ENCODE results near the gene C6orf47. TPM values are rescaled to one million over a fixed set of nuclear protein-coding genes. Genes with fewer than 3 reads are reported as not detected.

The C6orf47 gene
- total RNA-seq, 1 experiment from 2014 or later: 17.8 TPM

DNA sequence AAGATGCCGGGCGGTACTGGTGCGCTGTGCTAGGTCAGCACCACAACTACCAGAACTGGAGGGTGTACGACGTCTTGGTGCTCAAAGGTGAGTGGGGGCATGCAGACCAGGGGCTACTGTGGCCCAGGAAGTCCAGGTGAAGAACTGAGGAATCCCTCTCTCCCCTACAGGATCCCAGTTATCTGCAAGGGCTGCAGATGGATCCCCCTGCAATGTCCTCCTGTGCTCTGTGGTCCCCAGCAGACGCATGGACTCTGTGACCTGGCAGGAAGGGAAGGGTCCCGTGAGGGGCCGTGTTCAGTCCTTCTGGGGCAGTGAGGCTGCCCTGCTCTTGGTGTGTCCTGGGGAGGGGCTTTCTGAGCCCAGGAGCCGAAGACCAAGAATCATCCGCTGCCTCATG, 47.1 kb upstream of the C6orf47 start:
- no TSS peak for BruUV-seq (replicated peaks)
- Histone ChIP-seq H3K79me2 (ENCODE audit: low read depth) (peaks cover under 1% of the 10 kb centered on the region; the same call in 1 of the 2 replicates), H3K27ac (no peak overlapping the region), H3K9me3 (ENCODE audit: insufficient read depth, low read depth) (no peaks in the 10 kb centered on the region), H3K4me3 (no peak overlapping the region), H2AFZ (no peak overlapping the region), H3K4me2 (no peak overlapping the region), H3K36me3 (ENCODE audit: low read depth) (no peaks in the 10 kb centered on the region), H3K4me1 (replicated peaks; ENCODE audit: insufficient read depth) (peaks cover 6% of the 10 kb centered on the region; the same call in 1 of the 2 replicates), H3K27me3 (ENCODE audit: insufficient read depth, low read depth) (no peaks in the 10 kb centered on the region), H3K9me2 (ENCODE audit: insufficient read depth) (no peaks in the 10 kb centered on the region), H4K20me1 (ENCODE audit: insufficient read depth) (no peaks in the 10 kb centered on the region), H3F3A (ENCODE audit: insufficient read depth, low read depth) (no peaks in the 10 kb centered on the region)
- TF ChIP-seq CTCF (conservative IDR thresholded peaks at IDR 0.05): no peak
- no peak for TF ChIP-seq EZH2 (IDR thresholded peaks at IDR 0.05; ENCODE audit: low read depth)
- no peak for DNase-seq
- CTCF ChIA-PET: no interaction called here
- POLR2A ChIA-PET (ENCODE audit: unreplicated experiment): no interaction called here
- intact Hi-C loops (cut with micrococcal nuclease; ENCODE audit: unreplicated experiment): no loop called here

GRCh38 chr6:31706599-31706998, 46.0 kb upstream of the C6orf47 start, which contains the start of gene LY6G6F:
Gene LY6G6F (plus strand): TSS chr6:31706866. CDS start chr6:31706907, 41 bp downstream.
- no peaks in the 10 kb centered on the region for H3K9me3 ChIP-seq (ENCODE audit: insufficient read depth, low read depth)
- intact Hi-C loops (cut with micrococcal nuclease; ENCODE audit: unreplicated experiment): no loop called here
- no peak within 1 kb of the TSS; the same call in 1 of the 2 replicates for H2AFZ ChIP-seq
- no peak within 1 kb of the TSS for H3K4me2 ChIP-seq
- H3K4me3 ChIP-seq: no peak within 1 kb of the TSS
- POLR2A ChIA-PET (ENCODE audit: unreplicated experiment): interaction anchor here (0.6 kb wide), 1 partner anchor 14 kb away, joined by 3 read pairs; no protein-coding TSS in a partner anchor
- H3K27ac ChIP-seq: no peak within 1 kb of the TSS
- TF ChIP-seq EZH2 (IDR thresholded peaks at IDR 0.05; ENCODE audit: low read depth): no peak
- no peak for TF ChIP-seq CTCF (conservative IDR thresholded peaks at IDR 0.05)
- no TSS peak for BruUV-seq (replicated peaks)
- CTCF ChIA-PET: interaction anchor here (0.6 kb wide), 1 partner anchor 29 kb away, joined by 5 read pairs; no protein-coding TSS in a partner anchor
- H3K27me3 ChIP-seq (ENCODE audit: insufficient read depth, low read depth): no peaks in the 10 kb centered on the region
- DNase-seq: no peak
- peaks cover 11% of the 10 kb centered on the region for H3K79me2 ChIP-seq (ENCODE audit: low read depth)
- H4K20me1 ChIP-seq (ENCODE audit: insufficient read depth): no peaks in the 10 kb centered on the region
- H3F3A ChIP-seq (ENCODE audit: insufficient read depth, low read depth): no peaks in the 10 kb centered on the region
- peaks cover 12% of the 10 kb centered on the region for H3K4me1 ChIP-seq (replicated peaks; ENCODE audit: insufficient read depth)
- no peaks in the 10 kb centered on the region for H3K36me3 ChIP-seq (ENCODE audit: low read depth)
- H3K9me2 ChIP-seq (ENCODE audit: insufficient read depth): no peaks in the 10 kb centered on the region

DNA sequence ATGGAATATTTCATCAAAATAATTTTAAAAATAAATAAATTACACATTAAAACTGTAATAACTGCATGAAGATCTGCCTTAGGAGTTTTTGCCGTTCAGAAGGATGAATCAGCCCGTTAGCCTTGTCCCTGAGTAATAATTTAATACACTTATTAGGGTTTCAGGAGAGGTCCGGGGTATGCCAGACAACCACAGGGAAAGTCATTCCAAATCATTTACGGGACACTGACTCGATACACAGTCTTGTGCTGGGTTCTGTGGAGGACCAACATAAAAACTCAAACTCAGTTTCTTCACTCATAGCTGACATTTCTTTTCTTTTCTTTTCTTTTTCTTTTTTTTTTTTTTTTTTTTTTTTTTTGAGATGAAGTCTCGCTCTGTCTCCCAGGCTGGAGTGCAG, 45.4 kb upstream of the C6orf47 start:
- no TSS peak for BruUV-seq (replicated peaks)
- Histone ChIP-seq H3F3A (ENCODE audit: insufficient read depth, low read depth) (no peaks in the 10 kb centered on the region), H3K36me3 (ENCODE audit: low read depth) (no peaks in the 10 kb centered on the region), H3K9me3 (ENCODE audit: insufficient read depth, low read depth) (no peaks in the 10 kb centered on the region), H3K4me1 (replicated peaks; ENCODE audit: insufficient read depth) (peaks cover 14% of the 10 kb centered on the region), H3K79me2 (ENCODE audit: low read depth) (peaks cover 18% of the 10 kb centered on the region), H3K27ac (no peak overlapping the region), H4K20me1 (ENCODE audit: insufficient read depth) (no peaks in the 10 kb centered on the region), H2AFZ (no peak overlapping the region), H3K27me3 (ENCODE audit: insufficient read depth, low read depth) (no peaks in the 10 kb centered on the region), H3K4me2 (no peak overlapping the region), H3K9me2 (ENCODE audit: insufficient read depth) (no peaks in the 10 kb centered on the region), H3K4me3 (no peak overlapping the region)
- no peak for DNase-seq
- ChIA-PET POLR2A (ENCODE audit: unreplicated experiment) (interaction anchor here (0.6 kb wide), 1 partner anchor 10 kb away, joined by 33 read pairs; no protein-coding TSS in a partner anchor), CTCF (interaction anchor here (0.6 kb wide), 1 partner anchor 35 kb away, joined by 7 read pairs; no protein-coding TSS in a partner anchor)
- intact Hi-C loops (cut with micrococcal nuclease; ENCODE audit: unreplicated experiment): no loop called here
- TF ChIP-seq CTCF (conservative IDR thresholded peaks at IDR 0.05) (no peak), EZH2 (IDR thresholded peaks at IDR 0.05; ENCODE audit: low read depth) (no peak)
